ENCODE measurements around the gene NUDT7.
A peak's percentile ranks its signal among the peaks of the same experiment; 100 is the strongest.

NUDT7 gene

DNA sequence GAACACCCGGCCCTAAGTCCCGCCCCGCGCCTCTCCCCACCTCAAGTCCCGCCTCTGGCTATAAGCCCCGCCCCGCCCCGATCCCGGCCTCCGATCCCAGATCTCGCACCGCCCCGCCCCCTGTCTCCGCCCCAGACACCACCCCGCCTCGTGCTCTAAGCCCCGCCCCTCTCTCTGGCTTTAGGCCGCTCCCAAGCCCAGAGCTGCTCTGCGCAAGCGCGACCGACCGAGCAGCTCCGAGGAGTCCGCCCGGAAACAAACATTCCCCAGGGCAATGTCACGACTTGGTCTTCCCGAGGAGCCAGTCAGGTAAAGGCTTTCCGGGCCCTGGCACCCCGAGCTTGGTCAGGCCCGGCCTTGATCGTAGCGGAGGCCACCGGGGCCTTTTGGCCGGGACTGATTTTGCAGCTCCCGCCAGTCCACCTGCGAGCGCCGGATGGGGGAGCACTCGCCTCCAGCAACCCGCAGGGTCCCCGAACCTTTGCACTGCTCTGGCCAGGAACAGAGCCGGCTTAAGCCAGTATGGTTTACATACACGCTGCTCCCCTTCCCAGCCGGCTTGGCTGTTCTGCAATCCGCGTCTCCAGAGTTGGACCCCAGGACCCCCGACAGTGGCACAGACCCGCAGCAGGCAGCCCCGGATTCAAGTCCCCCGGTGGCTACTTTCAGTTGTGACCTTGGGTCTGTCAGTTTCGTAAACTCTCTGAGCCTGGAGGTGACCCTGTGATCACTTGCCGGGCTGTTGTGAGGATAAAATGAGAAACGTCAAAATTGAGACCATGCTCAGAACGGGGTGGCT, at the start of gene NUDT7:
TSS of gene NUDT7 (plus strand) at position 206 of the 799 bp plus-strand sequence. CDS start at position 275, 69 bp downstream.
- DNase-seq (ENCODE audit: low read depth, low spot score): peak; percentile 97

DNA sequence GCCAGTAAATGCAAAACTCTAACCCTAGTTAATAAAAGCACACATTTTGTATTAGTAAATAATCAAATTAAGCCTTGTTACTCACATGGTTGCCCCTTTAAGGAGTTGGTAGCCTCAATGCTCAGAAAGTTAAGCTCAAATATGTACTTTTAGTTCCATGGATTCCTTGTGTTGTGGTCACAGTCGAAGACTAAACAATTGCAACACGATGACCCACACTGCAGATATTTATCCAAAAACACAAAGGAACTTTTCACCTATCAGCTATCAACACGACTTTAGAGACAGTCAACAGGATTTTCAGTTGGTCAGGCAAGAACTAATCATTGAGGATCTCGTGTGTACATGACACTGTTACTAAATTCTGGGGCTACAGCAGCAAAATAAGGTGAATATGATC, 47.4 kb upstream of the NUDT7 start:
- no peak for DNase-seq (ENCODE audit: low read depth, low spot score)

DNA sequence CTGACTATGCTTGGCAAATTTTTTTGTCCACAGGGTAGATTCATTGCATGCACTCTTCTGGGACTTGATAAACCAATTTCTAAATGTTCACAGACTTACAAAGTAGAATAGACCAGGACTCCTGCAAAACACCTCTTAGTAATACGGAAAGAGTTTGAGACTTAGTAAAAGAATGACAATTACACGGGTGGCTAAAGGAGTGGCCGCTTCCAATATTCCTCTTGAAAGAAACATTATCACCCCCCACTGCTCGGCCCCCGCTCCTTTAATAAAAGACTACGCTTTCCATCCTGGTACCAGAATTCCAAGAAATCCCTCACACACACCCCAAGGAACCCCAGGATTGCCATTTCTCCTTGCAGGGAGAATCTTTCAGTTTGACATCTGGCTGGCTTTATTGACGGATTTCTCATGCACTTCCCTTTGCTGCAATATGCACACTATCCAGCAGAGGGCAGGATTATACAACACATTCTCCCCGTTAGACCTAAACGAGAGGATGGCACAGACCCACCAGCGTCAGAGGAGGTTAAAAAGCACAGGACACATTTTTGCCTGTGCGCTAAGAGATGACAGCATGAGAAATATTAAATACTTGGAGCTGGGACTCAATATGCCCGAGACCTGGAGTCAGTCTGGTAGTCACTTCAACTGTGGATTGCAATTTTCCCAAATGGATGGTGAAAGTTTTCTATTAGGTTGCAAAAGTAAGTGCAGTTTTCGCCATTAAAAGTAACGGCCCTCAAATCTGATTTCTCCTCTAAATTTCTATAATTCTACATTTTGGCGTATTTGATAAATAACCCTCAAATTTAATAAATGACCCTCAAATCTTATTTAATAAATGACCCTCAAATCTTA, 46.6 kb upstream of the NUDT7 start:
- DNase-seq (ENCODE audit: low read depth, low spot score): peak; percentile 8

DNA sequence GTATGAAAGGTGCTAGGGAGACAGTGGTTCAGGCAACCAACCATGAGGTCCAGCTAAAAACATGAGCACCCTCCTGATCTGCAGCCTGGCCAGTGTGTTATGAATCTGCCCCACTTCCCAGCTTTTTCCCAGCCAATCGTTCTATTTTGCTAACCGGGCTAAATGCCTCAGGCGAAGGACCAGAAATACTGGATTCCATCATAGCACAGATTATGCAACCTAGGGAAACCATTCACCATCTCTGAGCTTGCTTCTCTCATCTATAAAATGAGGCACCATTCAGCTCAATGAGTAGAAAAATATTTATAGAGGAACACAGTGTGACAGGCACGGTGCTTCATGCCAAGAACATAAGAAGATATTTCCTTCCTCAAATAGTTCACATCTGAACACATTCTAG, 45.2 kb upstream of the NUDT7 start:
- DNase-seq (ENCODE audit: low read depth, low spot score): no peak

DNA sequence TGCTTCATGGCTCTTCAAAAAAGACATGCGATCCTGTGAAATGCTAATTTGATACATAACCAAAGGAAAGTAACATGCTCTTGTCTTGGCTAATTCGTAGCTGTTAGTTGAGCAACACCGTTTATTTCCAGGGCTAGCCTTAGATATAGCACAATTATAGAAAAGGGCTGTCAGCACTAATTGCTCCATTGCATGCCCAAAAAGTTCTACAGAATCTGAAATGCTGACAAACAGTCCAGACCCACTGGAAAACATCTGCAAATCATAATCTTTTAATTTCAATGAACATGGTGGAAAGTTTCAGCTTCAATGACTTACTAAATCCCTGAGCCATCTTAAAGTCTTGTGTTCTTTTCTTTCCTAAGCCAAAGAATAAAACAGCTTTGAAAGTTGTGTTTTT, 42.9 kb upstream of the NUDT7 start:
- DNase-seq (ENCODE audit: low read depth, low spot score): no peak

GRCh38 chr16:77679901-77680300, 42.4 kb upstream of the NUDT7 start:
- no peak for DNase-seq (ENCODE audit: low read depth, low spot score)

- DNase-seq (ENCODE audit: low read depth, low spot score): no peak
Measured at GRCh38 chr16:77680496-77680895, 41.8 kb upstream of the NUDT7 start.

DNA sequence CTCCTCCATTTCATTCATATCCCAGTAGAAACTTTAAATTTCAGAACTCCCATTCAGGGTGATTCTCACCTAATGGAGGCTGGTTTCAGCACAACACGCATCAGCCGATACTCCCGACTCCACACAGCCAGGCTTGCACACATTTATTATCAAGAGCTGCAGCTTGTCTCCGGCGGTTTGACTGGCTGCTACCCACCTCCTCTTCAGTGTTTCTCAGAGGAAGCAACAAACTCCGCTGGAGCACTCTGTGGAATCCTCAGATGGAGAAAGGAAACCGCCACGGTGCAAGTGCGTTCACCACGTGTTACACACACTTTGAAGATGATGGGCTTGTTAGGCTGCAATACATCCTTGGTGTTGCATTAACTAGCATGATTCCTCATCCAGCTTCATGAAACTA, 39.7 kb upstream of the NUDT7 start:
- no peak for DNase-seq (ENCODE audit: low read depth, low spot score)

DNA sequence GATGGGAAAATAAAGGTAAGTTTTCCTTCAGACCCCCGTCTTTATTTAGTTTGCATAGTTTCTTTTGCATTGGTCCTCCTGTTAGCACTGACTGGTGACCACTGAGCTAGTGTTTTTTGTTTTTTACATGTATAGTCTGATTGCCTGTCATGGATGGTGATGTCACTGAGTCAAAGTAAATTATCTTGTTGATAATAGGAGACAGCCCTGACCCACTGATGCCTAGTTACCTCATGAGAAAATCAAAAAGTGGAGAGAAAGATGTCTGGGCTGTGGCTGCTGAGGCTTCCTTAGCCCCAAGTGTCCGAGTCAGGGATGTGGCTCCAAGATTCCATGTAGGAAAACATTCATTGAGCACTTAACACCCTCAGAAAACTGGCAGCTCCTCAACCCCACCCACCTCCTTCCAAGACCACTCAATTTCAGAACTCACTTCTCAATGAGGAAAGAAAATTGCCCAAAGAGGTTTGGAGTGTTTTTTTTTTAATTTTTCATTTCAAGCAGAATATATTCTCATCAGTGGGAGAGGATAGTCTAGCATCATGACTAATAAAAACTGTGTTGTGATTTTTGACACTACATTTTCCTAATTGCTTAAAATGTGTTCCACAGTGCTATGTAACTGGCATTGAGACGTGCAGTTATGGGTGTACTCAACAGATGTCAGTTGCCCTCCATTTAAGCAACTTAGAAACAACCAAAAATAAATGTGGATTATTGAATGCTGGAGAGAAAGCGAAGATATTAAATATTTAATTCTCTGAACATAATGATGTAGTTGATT, 38.7 kb upstream of the NUDT7 start:
- no peak for DNase-seq (ENCODE audit: low read depth, low spot score)

DNA sequence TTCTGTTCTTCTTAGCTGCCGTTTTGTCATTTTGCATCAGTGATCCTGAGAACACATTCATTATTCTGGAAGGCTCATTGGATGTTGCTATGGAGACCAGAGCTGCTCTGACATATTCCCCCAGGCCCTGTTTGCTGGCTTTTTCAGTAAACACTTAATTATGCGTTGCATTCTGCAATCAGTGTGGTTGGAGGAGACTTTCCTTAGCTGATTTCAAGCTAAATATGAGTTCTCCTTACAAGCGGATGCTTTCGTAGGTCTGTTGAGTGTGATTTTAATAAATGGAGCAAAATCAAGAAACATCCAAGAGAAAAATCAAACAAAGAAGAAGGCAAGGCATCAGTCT, 38.2 kb upstream of the NUDT7 start:
- DNase-seq (ENCODE audit: low read depth, low spot score): no peak

DNA sequence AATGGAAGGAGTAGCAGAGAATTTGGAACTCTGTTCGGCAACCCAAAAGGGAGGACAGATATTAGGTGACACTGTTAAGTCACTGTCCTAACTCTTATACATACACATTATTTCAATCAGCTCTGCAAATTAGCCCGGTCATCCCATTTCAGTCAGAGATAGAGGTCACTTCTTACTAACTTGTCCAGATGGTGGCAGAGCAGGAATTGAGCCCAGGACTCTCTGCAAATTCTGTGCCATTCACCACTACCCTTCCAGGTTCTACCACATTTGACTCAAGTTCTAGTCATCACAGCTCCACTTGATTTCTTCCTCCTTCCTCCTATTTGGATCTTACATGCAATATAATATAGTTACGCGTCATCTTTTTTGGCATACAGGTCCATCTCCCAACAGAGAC, 35.9 kb upstream of the NUDT7 start:
- no peak for DNase-seq (ENCODE audit: low read depth, low spot score)

DNA sequence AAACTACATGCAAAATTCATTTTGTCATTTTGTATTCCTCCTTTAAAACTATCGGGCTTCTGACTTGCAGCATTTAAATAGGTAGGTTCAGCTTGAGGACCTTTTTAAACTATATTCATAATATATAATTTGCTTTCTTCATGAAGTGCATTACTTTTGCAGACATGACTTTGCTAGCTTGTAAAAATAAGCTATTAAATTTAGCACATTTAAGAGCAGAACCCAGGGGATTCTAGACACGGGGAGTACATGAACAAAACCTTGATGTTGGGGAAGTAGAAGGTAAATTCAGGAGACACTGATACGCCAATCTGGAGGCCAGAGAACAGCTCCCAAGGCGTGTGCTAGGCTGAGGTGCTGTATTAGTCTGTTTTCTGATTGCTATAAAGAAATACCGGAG, 32.3 kb upstream of the NUDT7 start:
- DNase-seq (ENCODE audit: low read depth, low spot score): no peak

DNA sequence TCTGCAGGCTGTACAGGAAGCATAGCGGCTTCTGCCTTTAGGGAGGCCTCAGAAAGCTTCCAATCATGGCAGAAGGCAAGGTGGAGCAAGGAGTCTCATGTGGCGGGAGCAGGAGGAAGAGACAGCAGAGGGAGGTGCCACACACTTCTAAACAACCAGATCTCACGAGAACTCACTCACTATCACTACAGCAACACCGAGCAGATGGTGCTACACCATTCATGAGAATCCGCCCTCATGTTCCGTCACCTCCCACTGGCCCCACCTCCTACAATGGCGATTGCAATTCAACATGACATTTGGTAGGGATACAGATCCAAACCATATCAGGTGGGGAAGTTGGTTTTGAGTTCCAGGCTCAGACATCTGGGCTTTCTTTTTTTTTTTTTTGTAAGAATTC, 31.9 kb upstream of the NUDT7 start:
- DNase-seq (ENCODE audit: low read depth, low spot score): no peak

DNA sequence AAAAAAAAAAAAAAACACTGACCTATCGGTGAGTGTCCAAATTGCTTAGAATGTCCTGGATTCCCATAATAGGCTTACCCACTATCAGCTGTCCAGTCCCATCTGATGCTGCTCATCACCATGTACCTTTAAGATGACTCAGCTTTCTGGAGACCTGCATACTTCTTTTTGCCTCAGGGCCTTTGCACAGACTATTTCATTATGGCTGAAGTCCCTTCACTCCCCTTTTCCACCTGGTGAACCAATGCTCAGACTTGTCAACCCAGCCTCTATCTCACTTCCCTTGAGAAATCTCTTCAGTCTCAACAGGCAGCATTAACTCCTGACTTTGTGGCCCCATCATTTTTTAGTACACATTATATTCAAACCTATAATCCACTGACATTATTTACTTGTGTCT, 29.7 kb upstream of the NUDT7 start:
- DNase-seq (ENCODE audit: low read depth, low spot score): no peak

GRCh38 chr16:77696149-77696548, 26.2 kb upstream of the NUDT7 start:
- no peak for DNase-seq (ENCODE audit: low read depth, low spot score)

GRCh38 chr16:77700846-77701245, 21.5 kb upstream of the NUDT7 start:
- no peak for DNase-seq (ENCODE audit: low read depth, low spot score)

GRCh38 chr16:77705351-77705750, 17.0 kb upstream of the NUDT7 start:
- no peak for DNase-seq (ENCODE audit: low read depth, low spot score)

DNA sequence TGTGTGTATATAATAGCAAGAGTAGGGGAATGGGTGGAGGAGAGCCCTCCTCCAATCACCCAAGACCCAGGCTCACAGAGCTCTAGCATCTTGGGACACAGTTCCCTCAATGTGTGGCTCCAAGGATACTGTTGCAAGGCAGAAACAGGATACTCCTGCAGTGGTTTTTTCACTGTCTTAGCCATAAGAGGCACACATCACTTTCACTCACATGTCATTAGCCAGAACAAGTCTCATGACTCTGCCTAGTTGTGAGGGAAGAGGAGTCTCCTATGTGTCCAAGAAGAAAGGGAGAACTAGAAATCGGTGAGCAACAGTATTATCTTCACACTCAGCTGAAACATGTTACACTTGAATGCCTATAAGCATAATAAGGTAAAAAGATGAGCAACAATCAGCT, 11.1 kb upstream of the NUDT7 start:
- DNase-seq (ENCODE audit: low read depth, low spot score): no peak

- no peak for DNase-seq (ENCODE audit: low read depth, low spot score)
Measured at GRCh38 chr16:77711775-77712174, 10.5 kb upstream of the NUDT7 start.

DNA sequence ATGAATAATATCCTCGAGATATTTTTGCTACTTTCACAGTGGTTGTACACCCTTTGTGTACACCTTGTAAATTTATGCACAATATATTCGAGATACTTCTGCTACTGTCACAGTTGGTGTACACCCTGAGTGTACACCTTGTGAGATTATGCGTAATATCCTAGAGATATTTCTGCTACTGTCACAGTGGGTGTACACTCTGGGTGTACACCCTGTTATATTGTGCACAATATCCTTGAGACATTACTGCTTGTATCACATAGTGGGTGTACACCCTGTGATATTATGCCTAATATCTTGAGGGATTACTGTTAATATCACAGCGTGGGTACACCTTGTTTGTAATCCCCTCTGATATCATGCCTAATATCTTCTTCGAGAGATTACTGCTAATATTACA, 7.2 kb upstream of the NUDT7 start:
- DNase-seq (ENCODE audit: low read depth, low spot score): no peak

DNA sequence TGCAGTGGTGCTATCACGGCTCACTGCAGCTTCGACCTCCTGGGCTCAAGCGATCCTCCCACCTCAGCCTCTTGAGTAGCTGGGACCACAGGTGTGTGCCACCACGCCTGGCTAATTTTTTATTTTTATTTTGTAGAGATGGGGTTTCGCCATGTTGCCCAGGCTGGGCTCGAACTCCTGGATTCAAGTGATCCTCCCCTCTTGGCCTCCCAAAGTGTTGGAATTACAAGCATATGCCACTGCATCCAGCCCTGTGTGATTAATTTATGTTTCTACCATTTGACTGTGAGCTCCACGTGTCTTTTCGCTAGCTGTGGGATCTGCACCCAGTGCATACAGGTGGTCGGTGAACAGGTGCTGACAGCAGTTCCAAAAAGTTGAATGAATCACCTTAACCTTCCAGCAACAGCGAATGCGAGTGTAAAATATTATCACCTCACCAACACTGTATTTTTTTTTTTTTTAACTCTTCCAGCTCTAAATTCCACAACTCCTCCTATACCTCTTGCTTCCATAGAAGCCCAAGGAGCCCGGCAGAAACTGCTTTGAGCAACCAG, 484 bp upstream of the NUDT7 start:
- no peak for DNase-seq (ENCODE audit: low read depth, low spot score)

GRCh38 chr16:77723108-77723514, 797 bp downstream of the NUDT7 start:
- DNase-seq (ENCODE audit: low read depth, low spot score): no peak

All from activated naive CD8-positive, alpha-beta T cell treated with anti-CD3 and anti-CD28 coated beads, Interleukin-2, amount 50 U/mL, for 16 hours (primary cell).